ENCODE results near the gene TXNL4B. TPM values are rescaled to one million over a fixed set of nuclear protein-coding genes. Genes with fewer than 3 reads are reported as not detected.
"Not testable (repeated sequence)": the region's sequence is repeated elsewhere in the genome, so short reads cannot be mapped to it uniquely, and the experiment has no call there.

TXNL4B gene
- total RNA-seq, 1 donor from 2014 or later: 12.8 TPM

DNA sequence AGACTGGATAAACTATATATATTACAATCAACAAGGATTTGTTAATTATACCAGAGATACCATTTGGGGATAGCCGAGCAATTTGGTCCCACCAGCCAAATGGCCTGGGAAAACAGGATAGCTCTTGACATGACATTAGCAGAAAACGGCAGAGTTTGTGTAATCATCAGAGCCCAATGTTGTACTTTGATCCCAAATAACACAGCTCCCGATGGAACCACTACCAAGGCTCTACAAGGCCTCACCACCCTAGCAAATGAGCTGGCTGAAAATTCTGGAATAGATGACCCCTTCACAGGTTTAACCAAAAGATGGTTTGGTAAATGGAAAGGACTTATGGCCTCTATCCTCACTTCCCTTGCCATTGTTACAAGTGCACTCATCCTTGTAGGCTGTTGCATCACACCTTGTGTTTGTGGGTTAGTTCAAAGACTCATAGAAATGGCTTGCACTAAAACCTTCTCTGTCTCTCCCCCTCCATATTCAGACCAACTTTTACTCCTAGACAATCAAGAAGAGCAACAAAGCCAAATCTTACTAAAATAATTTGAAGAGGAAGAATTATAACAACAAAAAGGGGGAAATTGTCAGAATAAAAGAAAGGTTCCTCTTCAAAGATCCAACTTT lies 9.5 kb downstream of the TXNL4B start:
- H3K27me3 Mint-ChIP-seq (ENCODE audit: low read depth, unreplicated experiment): no peaks in the 10 kb centered on the region
- Histone ChIP-seq H3K27me3 (ENCODE audit: insufficient read depth, low read length) (no peaks in the 10 kb centered on the region), H3K4me1 (ENCODE audit: insufficient read depth, low read length) (no peaks in the 10 kb centered on the region), H3K27ac (ENCODE audit: low read depth, low read length) (no peak overlapping the region), H3K9ac (ENCODE audit: low read length) (no peak overlapping the region), H3K4me2 (ENCODE audit: low read length) (no peak overlapping the region), H3K9me3 (ENCODE audit: insufficient read depth, low read depth, low read length) (peaks cover 8% of the 10 kb centered on the region), H2AFZ (ENCODE audit: low read depth, low read length) (no peak overlapping the region), H3K36me3 (ENCODE audit: insufficient read depth, low read length) (peaks cover 19% of the 10 kb centered on the region), H4K20me1 (ENCODE audit: insufficient read depth, low read length) (no peaks in the 10 kb centered on the region), H3K79me2 (ENCODE audit: insufficient read depth, low read length) (no peaks in the 10 kb centered on the region), H3K4me3 (ENCODE audit: insufficient read depth, low read depth, low read length) (no peak overlapping the region)
- no peak for DNase-seq (ENCODE audit: low read depth)
- TF ChIP-seq, protein P1, sequence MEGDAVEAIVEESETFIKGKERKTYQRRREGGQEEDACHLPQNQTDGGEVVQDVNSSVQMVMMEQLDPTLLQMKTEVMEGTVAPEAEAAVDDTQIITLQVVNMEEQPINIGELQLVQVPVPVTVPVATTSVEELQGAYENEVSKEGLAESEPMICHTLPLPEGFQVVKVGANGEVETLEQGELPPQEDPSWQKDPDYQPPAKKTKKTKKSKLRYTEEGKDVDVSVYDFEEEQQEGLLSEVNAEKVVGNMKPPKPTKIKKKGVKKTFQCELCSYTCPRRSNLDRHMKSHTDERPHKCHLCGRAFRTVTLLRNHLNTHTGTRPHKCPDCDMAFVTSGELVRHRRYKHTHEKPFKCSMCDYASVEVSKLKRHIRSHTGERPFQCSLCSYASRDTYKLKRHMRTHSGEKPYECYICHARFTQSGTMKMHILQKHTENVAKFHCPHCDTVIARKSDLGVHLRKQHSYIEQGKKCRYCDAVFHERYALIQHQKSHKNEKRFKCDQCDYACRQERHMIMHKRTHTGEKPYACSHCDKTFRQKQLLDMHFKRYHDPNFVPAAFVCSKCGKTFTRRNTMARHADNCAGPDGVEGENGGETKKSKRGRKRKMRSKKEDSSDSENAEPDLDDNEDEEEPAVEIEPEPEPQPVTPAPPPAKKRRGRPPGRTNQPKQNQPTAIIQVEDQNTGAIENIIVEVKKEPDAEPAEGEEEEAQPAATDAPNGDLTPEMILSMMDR (IDR thresholded peaks at IDR 0.05; ENCODE audit: insufficient read depth, low read depth, low read length): no peak
- TF ChIP-seq EZH2 (IDR thresholded peaks at IDR 0.05; ENCODE audit: insufficient read depth, low read length): no peak
- no peak overlapping the region for H3K4me3 Mint-ChIP-seq (ENCODE audit: unreplicated experiment)
- H3K9me3 Mint-ChIP-seq (ENCODE audit: unreplicated experiment): peaks cover 8% of the 10 kb centered on the region
- no peak overlapping the region for H3K27ac Mint-ChIP-seq (ENCODE audit: unreplicated experiment)
- no peak for FAIRE-seq
- H3K36me3 Mint-ChIP-seq (ENCODE audit: low read depth, unreplicated experiment): peaks cover 22% of the 10 kb centered on the region
- H3K4me1 Mint-ChIP-seq (ENCODE audit: low read depth, unreplicated experiment): no peaks in the 10 kb centered on the region

DNA sequence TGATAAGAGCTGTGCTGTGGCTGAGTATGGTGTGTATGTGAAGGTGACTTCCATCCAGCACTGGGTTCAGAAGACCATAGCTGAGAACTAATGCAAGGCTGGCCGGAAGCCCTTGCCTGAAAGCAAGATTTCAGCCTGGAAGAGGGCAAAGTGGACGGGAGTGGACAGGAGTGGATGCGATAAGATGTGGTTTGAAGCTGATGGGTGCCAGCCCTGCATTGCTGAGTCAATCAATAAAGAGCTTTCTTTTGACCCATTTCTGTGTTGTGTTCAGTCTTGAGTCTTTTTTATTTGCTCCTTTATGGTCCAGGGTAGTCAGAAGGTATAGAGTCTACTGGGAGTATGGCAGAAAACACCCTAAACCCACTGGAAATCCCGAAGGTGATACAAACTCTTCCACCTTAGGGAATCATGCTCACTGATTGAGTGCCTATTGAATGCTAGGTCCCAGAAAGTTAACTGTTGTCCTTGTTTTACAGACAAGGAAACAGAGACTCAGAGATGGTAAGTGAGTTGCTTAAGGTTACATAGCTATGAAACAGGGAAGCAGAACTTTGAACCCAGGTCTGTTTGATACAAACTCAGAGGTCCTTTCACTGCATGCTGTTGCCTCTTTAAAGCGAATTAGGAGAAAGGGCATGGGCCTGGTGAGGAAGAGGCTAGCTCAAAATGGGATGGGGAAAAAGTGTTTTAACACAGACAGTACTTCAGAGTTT lies 16.3 kb downstream of the TXNL4B start:
- not testable (repeated sequence) for H2AFZ ChIP-seq (ENCODE audit: low read depth, low read length); H3K27me3 ChIP-seq (ENCODE audit: insufficient read depth, low read length); H3K9ac ChIP-seq (ENCODE audit: low read length); H3K27ac Mint-ChIP-seq (ENCODE audit: unreplicated experiment); H3K79me2 ChIP-seq (ENCODE audit: insufficient read depth, low read length); H3K27ac ChIP-seq (ENCODE audit: low read depth, low read length); H3K36me3 ChIP-seq (ENCODE audit: insufficient read depth, low read length); H3K9me3 Mint-ChIP-seq (ENCODE audit: unreplicated experiment); H3K4me2 ChIP-seq (ENCODE audit: low read length); FAIRE-seq; H3K4me3 ChIP-seq (ENCODE audit: insufficient read depth, low read depth, low read length); H3K4me1 Mint-ChIP-seq (ENCODE audit: low read depth, unreplicated experiment); H3K4me3 Mint-ChIP-seq (ENCODE audit: unreplicated experiment); H3K4me1 ChIP-seq (ENCODE audit: insufficient read depth, low read length); H3K9me3 ChIP-seq (ENCODE audit: insufficient read depth, low read depth, low read length); DNase-seq (ENCODE audit: low read depth); H4K20me1 ChIP-seq (ENCODE audit: insufficient read depth, low read length); H3K27me3 Mint-ChIP-seq (ENCODE audit: low read depth, unreplicated experiment)
- H3K36me3 Mint-ChIP-seq (ENCODE audit: low read depth, unreplicated experiment): peaks cover 17% of the 10 kb centered on the region

DNA sequence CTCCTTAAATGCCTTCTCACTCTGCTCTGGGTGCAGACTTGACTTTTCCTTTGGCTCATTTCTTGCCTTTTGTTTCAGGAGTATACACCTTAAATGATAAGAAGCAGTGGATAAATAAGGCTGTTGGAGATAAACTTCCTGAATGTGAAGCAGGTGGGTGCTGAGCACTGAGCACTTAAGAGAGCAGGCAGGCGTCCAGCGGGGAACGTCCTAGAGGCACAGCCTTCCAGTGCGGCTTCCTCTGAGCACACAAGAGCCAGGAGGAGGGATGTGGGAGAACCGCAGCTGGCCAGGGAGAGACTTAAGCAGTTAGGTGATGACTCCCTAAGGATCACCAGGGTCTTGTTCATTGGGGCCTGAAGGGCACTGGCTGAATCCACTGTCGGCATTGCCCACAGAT lies 18.4 kb downstream of the TXNL4B start:
- not testable (repeated sequence) for H3K27ac Mint-ChIP-seq (ENCODE audit: unreplicated experiment); DNase-seq (ENCODE audit: low read depth); H3K4me3 ChIP-seq (ENCODE audit: insufficient read depth, low read depth, low read length); H4K20me1 ChIP-seq (ENCODE audit: insufficient read depth, low read length); FAIRE-seq; H3K27me3 Mint-ChIP-seq (ENCODE audit: low read depth, unreplicated experiment); H3K9me3 ChIP-seq (ENCODE audit: insufficient read depth, low read depth, low read length); H3K4me1 ChIP-seq (ENCODE audit: insufficient read depth, low read length); H3K36me3 ChIP-seq (ENCODE audit: insufficient read depth, low read length); H3K4me1 Mint-ChIP-seq (ENCODE audit: low read depth, unreplicated experiment); H3K79me2 ChIP-seq (ENCODE audit: insufficient read depth, low read length); H3K9ac ChIP-seq (ENCODE audit: low read length); H3K27ac ChIP-seq (ENCODE audit: low read depth, low read length); H3K4me2 ChIP-seq (ENCODE audit: low read length); H2AFZ ChIP-seq (ENCODE audit: low read depth, low read length); H3K4me3 Mint-ChIP-seq (ENCODE audit: unreplicated experiment); H3K27me3 ChIP-seq (ENCODE audit: insufficient read depth, low read length); H3K9me3 Mint-ChIP-seq (ENCODE audit: unreplicated experiment)
- H3K36me3 Mint-ChIP-seq (ENCODE audit: low read depth, unreplicated experiment): peaks cover 16% of the 10 kb centered on the region
